ENCODE data around the gene SPACA7.

SPACA7 gene

DNA sequence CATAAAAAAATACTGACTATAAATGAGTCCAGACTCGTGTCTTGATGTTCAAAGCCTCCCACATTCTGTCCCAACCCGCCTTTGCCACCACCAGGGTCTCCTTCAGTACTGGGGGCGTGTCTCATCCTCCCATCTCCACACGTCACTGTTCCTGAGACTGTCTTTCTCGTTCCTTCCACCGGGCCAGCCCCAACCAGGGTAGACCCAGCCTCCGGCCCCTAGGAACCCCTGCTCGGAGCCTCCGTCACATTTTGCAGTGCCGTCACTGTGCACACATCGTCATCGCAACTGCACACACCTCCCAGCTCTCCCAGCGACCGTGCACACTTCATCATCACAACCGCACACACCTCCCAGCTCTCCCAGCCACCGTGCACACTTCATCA is 73.4 kb downstream of the SPACA7 start:
- no peak for DNase-seq

DNA sequence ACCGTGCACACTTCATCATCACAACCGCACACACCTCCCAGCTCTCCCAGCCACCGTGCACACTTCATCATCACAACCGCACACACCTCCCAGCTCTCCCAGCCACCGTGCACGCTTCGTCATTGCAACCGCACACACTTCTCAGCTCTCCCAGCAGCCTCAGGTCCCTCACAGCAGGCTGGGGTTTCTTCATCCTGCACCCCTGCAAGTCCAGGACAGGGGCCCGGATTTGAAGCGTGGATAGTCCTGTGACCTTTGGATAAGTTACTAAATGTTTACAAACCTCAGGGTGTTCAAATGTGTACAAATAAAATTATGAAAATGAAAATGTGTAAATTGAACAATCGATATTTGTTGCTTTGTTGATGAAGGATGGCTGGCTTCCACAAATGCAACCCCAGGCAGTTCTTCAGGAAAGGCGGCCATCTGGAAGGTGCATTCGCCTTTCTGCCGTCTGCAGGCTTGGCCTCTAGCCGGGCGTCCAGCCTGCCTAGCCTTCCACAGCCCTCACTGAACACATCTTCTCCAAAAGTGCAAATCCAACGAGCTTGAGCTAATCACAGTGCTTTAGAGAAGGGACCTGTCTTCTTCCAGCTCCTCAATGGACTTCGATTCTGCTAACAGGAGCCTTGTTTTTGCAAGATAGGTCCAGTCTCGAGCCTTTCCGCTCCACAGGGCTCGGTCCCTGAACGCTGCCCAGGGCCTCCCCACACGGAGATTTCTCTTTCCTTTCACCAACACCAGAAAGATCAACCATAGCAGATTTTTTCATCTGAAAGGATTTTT is 74.2 kb downstream of the SPACA7 start:
- DNase-seq: no peak

DNA sequence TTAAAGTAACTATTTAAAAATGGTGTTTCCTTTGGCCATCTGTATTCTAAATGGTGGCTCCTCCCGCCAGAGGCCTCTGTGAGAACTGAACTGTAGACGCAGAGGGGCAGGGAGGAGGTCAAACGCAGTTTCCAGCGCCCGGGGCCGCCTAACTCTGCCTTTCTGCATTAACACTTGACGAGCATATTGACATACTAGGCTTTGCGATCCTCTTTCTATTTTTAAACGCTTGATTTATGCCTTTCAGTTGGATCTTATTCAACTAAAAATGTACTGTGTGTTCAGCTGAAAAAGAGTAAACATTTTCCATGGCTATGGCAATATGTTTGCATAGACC is 74.7 kb downstream of the SPACA7 start:
- no peak for DNase-seq

DNA sequence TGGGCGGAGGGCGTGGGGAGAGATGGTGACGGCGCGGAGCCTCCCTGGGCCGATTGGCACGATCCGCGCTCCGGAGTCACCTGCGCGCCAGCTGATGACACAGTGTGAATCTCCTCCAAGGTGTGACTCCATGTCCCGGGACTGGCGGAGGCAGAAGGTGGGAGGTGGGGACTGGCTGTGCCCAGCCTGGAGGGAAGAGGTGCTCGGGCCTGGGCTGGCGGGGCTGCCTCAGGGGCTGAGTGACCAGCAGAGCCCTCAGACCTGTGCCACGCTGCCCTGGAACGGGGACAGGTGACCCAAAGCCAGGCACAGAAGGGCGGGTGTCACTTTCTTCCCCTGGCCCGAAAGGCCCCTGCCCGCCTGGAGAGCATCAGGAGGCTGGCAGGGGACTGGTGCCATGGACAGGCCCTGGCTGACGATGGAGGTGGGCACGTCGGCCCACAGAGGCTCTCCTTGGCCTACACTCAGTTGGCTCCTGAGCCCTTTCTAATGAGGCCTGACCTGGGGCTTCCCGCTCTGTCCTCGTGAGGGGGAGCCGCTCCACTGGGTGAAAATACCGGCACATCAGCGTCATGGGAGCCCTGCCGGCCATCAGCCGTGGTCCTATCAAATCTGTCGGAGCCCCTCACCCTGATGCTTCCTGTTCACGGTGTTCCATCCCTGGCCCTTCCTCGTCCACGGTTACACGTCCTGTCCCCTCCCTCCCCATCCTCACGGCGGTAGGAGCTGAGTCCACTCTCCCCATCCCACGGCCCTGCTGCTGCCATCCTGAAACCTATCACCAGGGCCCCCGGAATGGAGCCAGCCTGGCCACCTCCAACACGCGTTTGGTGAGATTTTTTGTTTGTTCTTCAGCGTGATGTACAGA is 75.6 kb downstream of the SPACA7 start:
- DNase-seq: no peak

DNA sequence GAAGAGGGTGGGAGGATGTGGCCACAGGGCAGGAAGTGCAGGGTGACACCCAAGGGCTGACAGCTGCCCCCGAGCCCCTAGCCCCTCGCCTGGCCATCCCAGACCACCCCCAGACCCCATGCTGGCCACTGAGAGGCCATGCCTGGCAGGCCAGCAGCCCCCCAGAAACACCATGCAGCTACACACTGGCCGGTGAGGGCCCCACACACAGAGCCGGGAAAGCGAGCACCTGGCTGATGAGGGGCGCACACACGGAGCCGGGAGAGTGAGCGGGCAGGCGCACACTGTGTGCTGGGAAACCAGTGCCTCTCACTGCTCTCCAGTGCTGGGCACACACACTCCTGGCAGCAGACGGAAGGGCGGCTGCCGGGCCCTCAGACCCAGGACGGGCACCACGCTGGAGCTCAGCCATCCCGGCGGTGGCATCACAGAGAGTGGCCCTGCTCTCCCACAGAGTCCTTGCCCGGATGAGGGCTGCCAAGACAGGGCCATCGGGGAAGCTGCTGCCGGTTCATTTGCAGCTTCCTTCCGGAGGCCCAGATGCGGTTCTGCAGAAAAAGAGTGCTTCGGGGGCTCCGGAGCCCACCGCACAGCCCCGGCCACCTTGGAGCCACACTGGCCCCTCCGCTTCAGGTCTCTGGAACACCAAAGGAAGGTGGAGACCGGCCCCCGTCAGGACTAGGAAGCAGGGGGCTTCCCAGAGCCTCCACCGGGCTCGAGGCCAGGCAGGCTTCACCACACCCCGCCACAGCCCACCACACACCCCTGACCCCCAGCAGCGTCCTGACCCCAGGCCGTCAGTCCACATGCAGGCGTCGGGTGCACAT is 76.4 kb downstream of the SPACA7 start:
- DNase-seq: no peak

DNA sequence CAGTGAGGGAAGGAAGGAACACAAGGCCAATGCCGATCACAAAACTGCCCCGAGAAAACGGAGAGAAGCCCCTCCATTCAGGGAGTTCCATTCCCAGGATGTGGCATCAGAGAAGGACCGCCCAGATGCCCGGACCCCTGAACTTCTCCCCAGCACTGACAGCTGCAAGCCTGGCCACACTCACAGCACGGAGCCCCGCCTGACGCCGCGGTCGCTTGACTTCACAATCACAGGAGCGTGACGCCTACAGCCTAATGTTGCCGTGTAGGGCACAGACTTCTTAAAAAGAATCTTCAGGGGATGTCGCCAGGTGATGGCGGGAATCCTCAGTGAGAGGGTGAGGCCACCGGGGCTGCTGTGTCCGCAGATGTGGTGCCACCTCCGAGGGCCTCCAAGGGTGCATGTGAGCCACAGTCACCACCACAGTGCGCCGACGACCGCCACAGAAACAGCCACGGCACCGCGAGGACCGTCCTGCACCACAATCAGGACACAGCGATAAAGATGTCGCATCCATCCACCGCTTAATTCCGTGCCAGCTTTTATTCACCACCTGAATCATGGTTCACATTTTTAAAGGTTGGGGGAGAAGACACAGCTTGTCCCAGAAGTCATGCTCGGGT is 77.2 kb downstream of the SPACA7 start:
- DNase-seq: no peak

DNA sequence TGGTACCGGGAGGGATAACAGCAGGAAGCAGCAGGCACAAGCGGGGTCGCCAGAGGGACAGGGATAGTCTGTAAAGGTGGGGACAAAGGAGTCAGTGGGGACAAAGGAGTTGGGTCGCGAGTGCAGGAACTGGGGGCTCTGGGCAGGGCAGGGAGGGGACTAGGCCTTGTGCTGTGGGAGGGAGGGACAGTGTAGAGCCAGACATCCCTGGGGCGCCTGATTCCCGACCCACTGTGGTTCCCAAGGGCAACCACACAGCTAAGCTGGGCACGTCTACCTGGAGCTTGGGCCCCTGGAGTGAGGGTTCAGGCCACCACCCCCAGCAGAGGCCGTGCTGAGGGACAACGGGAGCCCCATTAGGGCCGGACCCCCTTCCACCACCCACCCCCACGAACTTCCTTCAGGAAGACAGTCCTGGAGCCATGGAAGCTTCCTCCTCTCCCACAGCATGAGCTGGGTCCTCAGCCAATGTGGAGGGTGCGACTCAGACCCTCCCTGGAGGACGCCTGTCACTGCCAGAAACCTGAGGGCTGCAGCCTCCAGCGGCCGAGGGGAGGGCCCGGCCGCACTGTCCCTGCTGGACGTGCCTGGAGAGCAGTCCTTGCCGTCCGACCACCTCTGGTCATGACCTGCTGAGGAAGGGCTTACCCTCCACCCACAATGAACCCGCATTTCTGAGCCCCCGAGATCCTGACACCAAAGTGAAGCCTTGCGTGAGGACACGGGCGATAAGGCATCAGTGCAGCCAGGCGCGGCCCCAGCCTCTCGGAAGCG is 77.9 kb downstream of the SPACA7 start:
- DNase-seq: no peak

DNA sequence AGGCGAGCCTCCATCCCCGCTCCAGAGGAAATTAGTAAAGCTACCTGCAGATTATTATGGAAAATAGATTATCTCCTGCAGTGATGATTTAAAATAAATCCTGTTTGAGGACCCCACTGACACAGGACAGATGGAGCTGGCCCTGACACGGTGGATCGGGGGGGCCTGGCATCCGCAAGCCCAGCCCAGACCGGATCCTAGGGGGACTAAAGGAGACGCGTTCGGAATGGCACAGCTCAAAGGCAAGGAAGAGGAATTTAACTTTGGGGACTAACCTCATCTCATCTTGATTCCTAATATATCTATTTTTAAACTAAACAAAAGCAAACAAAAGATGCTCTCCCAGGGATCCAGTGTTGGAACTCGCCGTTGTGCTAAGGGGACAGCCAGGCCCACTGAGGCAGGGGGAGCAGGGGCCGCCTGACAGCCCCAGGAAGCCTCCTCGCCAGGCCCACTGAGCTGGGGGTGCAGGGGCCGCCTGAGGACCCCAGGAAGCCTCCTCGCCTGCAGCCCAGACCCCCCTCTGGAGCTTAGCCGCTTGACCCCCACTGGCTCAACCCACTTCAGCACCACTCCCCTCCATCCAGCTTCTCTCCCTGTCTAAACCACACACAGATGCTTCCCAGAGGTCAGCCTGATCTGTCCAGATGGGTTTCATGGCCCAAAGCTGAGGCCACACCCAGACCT is 78.6 kb downstream of the SPACA7 start:
- no peak for DNase-seq

DNA sequence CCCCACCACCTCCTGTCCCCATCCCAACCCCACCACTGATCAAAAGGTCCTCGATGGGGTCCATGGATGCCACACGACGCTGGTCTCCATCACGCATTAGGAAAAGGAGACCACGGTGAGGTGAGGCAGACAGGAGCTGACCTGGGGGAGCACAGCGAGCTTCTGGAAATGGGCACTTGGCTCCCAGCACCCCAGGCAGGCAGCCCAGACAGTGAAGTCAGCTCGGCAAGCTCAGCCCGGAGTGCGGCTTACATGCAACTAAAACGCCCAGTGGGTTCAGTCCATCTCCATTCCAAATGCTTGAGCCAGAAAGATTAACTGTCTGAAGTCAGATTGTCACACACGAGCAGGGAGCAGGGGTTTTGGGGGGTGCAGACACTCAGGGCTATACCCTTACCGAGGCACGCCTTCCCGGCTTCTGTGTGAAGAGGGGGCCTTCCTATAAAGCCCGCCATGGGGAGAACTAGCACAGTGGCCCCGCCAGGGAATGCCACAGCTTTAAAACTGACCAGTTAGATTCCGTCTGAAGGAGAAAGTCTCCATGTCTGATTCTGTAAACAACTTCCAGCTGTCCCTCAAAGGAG is 79.4 kb downstream of the SPACA7 start:
- DNase-seq: no peak

DNA sequence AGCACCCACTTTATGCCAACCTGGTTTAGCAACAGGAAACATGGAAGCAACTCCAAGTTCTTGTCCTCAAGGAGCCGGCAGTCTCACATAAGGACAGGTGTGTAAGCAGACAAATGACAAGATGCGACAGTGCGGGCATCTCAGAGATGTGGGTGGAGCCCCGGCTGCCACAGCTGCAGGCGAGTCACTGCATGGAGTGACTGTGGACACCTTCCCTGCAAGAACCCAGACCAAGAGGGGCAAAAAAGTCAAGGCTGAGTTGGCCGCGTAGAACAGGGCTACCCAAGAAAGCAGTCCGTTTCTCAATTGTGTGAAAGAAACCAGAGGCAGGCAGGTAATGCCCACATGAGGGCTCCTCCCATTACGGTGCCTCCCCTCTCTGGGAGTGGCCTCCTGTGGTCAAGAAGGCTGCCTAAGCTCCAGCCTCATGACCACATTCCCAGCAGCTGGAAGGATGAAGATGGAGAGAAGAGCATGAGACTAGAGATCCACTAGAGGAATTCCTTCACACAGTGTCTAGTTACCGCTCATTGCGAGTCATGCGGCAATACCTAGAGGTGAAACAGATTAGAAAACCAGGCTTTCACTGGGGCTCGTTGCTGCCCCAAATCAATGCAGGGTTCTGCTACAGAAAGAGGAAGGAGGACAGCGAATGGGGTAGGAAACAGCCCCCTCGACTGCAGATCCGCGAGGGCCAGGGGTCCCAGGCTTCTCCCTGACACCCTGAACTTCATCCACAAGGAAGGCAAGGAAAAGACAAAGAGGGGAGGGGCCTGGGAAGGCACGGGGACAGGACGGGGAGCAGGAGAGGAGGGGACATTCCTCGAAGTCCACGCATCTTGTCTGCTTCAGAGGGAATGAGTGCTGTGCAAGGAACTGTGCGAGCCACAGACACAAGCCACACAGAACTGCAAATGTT is 80.2 kb downstream of the SPACA7 start:
- no peak for DNase-seq

DNA sequence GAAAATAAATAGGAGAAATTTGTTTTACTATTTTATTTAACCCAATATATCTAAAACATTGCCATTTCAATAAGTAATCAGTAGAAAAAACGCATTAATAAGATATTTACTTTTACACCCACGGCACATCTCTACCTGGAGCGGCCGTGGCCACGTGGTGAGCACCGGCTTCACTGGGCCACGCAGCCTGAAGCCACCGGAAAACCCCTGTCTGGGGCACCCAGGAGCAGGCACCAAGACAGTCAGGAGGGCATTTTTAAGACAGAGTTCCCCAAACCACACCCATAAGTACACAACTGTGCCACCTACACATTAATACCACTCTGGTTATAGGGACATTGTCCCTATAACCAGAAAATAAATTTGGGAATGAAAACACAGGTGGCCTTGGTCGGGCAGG is 80.9 kb downstream of the SPACA7 start:
- no peak for DNase-seq

DNA sequence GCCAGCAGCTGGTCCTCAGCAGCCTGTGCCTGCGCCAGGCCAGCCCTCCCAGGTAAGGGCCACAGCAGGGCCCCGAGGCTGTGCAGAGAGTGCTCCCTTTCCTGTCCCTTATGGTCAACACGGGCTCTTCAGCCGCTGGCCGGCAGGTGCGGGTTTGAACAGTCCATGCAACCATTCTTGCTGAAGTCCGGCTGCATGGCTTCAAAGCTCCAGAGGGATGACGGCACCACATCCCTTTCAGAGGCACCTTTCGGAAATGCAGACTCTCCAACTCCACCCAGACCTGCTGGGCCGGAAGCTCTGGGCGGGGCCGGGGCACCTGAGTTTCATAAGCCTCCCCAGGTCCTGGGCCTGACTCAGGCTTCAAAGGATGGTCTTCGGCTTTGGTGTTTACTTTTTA is 81.3 kb downstream of the SPACA7 start:
- DNase-seq: no peak

DNA sequence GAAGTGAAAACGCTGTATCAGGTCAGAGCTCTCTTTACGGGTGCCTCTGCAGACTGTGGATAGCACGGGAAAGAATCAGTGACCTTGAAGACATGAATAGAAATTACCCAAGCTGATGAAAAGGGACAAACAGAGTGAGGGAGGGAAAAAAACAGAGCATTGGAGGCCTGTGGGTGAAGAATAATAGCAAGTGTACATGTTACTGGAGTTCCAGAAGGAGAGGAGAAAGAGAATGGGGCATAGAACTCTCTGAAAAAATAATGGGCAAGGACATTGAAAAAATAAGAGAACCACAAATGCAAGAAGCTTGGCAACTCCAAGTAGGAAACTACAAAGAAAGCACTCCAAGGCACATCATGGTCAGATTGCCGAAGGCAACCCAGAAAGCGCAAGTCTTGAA is 86.3 kb downstream of the SPACA7 start:
- no peak for DNase-seq

DNA sequence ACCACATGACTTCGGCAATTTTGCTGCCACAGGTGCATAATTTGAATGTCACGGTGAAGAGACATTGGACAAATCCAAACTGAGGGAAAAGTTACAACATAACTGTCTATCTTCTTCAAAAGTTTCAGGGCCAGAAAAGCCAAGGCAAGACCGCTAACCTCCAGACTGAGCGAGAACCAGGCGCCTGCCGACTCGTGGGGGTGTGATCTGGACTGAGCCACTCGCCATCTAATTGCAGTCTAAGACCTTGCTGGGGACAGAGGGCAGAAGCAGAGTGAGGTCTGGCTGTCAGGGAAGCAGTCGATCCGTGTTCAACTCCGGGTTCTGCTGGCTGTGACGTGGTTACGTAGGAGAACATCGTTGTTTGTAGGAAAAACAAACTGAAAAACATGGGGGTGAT is 88.6 kb downstream of the SPACA7 start:
- no peak for DNase-seq

DNA sequence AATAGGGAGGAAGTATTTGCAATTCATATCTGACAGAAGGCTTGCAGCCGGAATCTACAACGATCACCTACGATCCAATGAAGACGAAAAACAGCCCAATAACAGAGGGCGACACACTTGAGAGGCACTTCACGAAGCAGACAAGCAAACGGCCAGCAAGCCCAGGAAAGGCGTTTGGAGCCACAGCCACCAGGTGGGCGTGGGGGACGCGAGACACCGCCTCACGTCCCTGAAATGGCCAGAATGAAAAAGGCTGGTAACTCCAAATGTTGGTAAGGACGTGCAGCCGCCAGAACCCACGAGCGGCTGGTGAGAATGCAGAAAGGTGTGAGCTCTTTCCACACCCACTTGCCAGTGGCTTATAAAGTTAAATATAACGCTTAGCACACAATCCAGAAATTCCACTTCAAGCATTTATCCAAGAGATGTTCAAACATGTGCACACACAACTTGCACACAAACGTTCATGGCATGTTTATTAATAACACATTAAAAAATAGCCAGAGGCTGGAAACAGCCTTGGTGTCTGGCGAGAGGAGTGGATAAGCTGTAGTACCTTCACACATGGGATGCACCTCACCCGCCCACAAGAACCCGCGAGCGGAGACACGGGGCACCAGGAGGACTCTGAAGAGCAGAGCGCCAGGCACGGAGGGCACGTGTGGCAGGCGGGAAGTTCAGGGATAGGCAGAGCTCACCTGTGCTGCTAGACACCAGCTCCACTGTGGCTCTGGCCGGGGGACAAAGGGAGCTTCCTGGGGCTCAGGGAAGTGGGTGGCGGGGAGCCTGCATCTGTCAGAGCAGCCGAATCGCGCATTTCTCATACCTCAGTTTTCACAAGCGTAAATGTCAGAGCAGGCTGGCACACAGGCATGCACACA is 89.3 kb downstream of the SPACA7 start:
- DNase-seq: no peak

DNA sequence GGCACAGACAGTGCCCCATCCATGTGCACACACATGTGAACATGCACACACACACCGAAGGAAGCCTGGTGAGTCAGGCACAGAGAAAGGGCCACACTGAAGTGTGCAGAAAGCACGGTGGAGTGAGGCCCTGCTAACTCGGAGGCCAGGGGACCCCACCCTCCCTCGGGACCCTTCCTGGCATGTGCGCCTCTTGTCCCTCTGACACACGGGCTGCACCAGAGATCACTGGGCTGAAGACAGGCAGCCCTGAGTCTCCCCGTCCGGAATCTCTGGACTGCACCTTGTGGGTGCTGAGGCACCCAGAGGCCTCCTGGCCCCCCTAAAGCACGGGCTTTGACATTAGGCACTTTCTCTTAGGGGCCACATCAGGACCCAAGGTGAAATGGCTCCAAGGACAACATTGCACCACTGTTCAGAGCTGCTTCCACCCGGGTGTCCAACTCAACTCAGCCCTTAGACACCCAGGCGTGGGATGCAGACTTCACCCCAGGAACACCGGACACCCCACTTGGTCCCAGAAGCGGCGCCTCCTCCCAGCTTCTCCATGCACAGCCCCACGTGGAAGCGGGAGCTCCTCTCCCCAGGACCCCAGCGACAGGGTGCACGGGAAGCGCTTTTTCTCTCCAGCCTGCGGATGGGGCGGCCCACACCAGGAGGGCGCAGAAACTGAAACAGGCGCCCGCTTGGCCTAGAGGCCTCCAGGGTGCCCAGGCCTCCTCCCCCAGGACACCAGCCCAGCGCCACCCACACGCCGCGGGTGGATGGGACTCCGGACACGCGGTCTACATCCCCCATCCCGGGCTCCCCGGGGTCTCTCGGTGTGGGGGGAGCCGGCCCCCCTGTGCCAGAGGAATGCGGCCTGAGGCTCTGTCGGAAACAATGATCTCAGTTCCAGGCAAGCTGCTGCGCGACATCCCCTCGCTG is 90.2 kb downstream of the SPACA7 start:
- no peak for DNase-seq

DNA sequence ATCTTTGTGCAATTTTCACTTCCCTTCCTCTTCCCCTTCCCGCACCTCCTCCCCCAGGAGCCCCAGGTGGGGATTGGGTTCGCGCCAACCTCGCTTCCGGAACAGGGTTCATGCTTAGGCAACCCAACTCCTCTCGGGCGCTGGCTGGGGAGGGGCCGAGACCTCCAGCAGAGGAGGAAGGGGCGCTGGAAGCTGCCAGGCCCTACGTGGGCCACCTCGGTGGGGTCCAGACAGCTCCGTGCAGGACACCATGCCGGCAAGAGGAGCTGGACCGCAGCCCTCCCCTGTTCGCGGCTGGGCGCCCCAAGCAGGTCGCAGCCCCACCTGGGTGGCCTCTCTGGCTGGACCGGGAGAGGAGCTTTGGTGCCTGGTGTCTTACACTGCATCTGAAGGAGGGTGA is 91.1 kb downstream of the SPACA7 start:
- no peak for DNase-seq

DNA sequence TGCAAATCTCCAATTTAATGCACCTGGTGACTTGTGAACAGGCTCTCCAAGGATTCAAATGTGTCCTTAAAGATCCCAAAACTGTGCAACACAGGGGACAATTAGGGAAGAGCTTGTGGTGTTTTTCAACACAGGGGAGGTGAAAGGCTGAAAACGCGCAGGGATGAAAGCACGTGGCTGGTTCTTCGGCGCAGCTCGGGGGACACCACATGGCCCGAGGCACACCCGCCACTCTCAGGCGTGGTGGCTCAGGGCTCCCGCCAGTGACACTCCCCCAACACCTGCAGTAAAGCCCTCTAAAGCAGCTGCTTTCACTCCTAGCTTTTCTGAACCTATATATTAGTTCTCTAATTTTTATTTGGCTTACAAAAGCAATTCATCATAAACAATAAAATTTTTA is 91.9 kb downstream of the SPACA7 start:
- DNase-seq: no peak
